Measurements from ENCODE around the gene SMAP2.
A peak's percentile ranks its signal among the peaks of the same experiment; 100 is the strongest.
"Not testable (repeated sequence)": the region's sequence is repeated elsewhere in the genome, so short reads cannot be mapped to it uniquely, and the experiment has no call there.

Gene SMAP2

DNA sequence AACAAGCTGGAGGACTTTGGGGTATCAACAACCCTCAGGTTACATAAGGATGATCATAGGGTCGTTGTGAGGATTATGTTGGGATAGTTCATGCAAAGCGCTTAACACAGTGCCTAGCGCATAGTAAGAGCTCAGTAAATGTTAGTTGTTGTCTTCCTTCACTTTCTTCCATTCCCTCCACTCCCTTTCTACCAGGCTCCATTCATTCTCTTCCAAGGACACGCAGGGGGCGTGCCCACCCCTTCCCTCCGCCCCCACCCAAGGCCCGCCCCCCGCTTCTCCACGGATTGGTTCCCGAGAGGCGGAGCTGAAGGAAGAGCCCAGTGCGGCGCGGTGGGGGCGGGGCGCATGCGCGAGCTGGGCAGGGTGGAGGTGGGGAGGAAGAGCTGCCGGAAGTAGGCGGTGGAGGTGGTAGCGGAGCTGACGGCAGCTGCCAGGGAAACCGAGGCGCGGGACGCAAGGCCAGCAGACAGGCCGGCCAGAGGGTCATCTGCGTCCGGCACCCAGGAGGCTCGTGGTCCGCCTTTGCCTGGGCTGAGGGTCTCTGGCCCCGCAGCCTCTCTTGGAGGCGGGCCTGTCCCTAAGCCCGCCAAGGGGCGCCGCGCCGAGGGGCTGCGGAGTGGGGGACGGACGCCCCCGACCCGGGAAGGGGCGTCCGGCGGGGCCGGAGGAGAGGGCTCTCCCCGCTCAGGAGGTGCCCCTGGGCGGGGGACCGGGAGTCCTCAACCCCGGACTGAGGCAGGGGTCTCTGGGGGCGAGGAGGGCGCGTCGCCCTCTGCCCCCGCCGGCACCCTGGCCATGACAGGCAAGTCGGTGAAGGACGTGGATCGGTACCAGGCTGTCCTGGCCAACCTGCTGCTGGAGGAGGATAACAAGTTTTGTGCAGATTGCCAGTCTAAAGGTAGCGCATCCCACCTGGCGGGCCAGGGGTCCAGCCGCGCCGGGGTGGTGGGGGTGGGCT, at the start of gene SMAP2:
SMAP2 (plus strand) TSS at position 405 of the 961 bp plus-strand sequence; CDS start at position 799, 394 bp downstream.
- peak; percentile 91 for DNase-seq

DNA sequence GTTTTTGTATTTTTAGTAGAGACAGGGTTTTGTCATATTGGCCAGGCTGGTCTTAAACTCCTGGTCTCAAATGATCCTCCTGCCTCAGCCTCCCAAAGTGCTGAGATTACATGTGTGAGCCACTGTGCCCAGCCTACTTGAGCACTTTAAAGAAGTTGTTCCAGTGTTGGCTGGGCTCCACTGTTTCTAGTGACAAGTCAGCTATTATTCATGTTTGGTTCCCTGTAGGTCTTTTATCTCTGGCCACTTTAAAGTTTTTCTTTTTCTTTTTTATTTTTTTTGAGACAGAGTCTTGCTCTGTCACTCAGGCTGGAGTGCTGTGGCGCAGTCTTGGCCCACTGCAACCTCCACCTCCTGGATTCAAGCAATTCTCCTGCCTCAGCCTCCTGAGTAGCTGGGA, 42.1 kb upstream of the SMAP2 start:
- DNase-seq, result not testable (repeated sequence)

DNA sequence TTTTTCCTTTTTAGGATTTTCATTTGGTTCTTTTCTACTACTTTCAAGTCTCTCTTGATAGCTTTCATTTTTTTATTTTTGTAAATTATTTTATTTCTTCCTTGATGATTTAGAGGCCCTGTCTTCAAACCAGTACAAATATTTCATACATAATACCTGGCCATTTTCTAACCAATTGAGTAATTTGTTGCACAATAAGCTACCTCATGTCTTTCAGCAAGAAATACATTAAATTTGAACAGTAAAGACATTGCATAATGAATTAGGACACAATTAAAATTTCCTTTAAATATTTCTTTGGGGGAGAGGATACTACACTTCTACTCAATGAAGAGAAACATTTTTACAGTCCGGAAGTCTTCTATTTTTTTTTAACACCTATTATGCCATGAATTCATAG, 40.8 kb upstream of the SMAP2 start:
- DNase-seq, result no peak

- no peak for DNase-seq
Observed at GRCh38 chr1:40337443-40337842, 36.1 kb upstream of the SMAP2 start.

DNA sequence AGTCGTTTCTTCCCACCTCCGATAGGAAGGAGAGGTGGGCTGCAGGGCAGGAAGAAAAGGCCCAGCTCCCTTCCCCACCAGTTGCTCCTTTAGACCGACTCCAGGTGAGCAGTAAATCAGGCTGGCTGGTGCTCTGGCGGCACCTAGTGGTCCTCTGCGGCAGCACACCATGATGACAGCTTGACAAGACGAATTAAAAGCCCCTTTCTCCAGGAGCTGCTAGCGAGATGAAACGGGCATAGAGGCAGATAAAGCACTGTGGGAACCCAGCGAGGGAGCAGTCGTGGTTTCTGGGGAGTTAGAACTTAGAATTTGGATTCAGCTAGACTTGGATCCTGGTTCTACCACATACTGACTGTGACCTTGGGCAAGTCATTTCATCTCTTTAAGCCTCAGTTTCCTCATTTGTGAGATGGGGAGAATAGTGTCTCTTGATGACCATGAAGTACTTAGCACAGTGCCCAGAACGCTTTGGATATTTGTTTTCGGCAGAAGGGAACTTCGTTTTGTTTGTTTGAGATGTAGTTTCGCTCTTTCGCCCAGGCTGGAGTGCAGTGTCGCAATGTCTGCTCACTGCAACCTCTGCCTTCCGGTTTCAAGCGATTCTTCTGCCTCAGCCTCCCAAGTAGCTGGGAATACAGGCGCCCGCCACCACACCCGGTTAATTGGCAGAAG, 34.6 kb upstream of the SMAP2 start:
- DNase-seq, result peak; percentile 90

- no peak for DNase-seq
Observed at GRCh38 chr1:40339420-40340323, 33.9 kb upstream of the SMAP2 start.

DNA sequence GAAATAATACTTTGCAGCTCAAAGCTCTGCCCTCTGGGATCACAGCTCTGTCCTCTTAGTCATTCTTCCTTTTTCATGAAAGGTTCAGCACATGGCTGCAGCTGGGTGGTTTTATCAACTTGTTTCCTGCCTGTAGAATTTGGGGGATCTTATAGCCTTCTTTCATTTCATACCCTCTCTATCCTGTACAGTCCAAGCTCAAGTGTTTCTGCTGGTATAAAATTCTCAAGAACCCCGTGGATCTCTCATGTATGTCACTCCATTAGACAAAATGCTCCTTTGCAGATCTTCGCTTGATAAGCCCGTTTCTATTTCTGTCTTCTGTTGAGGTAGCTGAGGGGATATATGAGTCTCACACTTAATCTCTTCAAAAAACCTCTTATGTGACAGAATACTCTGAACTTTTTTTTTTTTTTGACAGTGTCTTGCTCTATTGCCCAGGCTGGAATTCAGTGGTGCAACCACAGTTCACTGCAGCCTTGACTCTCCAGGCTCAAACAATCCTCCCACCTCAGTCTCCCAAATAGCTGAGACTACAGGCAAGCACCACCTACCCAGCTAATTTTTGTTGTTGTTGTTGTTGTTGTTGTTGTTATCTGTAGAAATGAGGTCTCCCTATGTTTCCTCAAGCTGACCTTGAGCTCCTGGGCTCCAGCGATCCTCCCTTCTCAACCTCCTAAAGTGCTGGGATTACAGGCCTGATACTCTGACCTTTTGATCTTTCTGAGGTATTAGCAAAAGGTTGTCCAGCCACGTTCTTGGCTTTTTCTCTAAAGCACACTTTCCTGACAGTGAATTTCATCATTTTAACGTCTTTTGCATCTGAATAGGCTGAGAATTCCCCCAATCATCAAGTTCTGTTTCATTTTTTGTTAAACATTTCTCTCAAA, 31.8 kb upstream of the SMAP2 start:
- no peak for DNase-seq

DNA sequence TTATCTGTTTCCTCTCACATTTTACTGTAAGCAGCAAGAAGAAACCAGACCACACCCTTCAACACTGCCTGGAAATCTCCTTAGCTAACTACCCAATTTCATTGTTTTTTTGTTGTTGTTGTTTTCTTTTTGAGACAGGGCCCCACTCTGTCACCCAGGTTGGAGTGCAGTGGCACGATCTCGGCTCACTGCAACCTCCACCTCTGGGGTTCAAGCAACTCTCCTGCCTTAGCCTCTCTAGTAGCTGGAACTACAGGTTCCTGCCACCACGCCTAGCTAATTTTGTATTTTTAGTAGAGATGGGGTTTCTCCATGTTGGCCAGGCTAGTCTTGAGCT, 31.2 kb upstream of the SMAP2 start:
- DNase-seq, result not testable (repeated sequence)

- peak; percentile 47 for DNase-seq
Observed at GRCh38 chr1:40344597-40344996, 28.9 kb upstream of the SMAP2 start.

DNA sequence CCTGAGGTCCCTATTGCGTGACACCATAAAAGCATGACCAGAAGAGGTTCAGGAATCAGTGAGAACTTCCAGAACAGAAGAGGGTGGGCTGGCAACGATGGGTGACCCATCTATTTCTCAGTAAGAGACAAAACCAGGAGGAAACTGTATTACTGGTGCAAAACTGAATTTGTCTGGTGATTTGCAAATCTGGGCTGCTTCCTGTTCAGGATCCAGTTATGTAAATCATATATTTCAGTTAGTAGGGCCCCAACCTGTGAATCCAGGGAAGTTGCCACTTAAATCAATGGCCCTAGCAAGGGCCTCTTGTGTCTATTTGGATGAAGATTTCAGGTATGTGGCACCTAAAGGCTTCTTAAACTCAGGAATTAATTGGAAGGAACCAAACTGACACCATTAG, 23.1 kb upstream of the SMAP2 start:
- DNase-seq, result no peak

DNA sequence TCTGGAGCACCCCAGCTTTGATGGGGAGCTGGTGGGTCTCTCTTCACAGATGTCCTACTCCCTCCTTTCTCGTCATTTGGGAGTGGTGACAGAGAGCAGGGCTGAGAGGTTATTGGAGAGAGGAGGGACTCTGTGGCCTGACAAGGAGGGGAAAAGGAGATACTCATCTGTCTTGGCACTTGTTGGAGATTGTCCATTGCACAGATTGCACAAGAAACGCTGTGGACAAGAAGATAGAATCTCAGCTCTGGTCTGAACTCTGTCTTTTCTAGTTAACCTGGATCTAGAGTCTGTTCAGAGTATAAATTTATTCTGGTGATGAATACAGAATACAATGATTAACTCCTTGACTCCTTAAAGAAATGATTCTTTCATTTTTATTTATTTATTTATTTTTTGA, 22.4 kb upstream of the SMAP2 start:
- no peak for DNase-seq

DNA sequence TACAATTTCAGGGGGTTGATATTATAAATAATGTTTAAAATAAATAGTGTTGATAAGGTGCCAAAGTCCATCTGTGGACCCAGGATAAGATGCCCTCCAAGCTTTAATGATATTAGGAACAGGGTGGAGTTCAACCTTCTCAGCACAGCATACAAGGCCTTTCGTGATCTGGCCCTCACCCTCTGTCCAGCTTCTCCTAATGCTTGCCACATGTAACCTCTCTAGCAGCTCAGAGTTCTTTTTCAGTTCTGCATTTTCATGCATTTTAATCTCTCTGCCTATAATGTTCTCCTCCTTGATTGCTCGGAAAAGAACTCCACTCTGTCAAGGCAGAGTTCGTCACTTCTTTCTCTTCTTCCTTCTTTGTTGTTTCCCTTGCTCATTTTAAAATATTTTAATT, 21.4 kb upstream of the SMAP2 start:
- no peak for DNase-seq

GRCh38 chr1:40353082-40353481, 20.4 kb upstream of the SMAP2 start:
- no peak for DNase-seq

GRCh38 chr1:40357625-40358024, 15.9 kb upstream of the SMAP2 start:
- DNase-seq, result no peak

GRCh38 chr1:40360631-40361030, 12.9 kb upstream of the SMAP2 start:
- no peak for DNase-seq

DNA sequence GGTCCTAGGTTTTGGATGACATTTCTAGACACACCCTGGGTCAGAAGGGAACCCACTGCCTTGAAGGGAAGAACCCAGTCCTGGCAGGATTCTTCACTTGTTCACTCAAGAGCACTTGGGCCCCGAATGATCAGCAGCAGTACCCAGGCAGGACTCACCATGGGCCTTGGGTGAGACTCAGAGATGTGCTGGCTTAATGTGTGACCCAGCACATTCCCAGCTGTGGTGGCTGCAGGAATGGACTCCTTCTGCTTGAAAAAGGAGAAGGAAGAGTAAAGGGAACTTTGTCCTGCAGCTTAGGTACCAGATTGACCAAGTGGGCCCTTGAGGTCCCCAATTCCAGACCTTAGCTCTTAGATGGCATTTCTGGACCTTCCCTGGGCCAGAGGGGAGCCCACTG, 12.3 kb upstream of the SMAP2 start:
- DNase-seq, result no peak

DNA sequence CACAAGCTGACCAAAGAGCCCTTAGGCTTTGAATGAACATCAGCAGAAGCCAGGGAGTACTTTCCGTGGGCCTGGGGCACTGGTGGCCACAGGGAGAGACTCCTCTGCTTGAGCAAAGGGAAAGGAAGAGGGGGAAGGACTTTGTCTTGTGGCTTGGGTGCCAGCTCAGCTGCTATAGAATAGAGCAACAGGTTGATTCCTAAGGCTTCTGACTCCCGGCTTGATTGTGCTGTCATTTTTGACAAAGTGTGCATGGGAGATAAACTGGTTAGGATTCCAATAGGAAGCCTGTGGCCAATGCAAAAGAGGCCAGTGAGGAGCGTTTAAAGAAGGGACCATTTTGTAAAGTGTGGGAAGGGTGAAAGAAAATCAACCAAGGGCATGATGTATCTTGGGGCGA, 11.9 kb upstream of the SMAP2 start:
- no peak for DNase-seq

DNA sequence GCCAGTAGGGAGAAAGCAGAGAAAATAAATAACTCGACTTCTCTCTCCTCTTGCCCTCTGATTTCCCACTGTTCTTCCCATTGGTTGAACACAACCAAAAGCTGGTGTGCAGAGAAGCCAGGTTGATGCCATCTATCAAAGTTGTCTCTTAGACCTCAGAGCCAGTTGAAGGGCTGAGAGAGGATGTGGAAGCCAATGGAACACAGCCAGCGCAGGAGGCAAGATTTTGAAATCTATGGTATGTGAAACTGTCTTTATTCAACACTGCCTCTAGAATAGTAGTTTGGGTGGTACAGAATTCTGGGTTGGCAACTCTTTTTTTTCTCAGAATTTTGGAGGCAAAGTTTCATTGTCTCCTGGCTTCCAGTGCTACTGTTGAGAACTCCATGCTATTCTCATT, 11.3 kb upstream of the SMAP2 start:
- DNase-seq, result no peak

GRCh38 chr1:40362699-40363098, 10.8 kb upstream of the SMAP2 start:
- DNase-seq, result no peak

- DNase-seq, result no peak
Observed at GRCh38 chr1:40363721-40364120, 9.8 kb upstream of the SMAP2 start.

DNA sequence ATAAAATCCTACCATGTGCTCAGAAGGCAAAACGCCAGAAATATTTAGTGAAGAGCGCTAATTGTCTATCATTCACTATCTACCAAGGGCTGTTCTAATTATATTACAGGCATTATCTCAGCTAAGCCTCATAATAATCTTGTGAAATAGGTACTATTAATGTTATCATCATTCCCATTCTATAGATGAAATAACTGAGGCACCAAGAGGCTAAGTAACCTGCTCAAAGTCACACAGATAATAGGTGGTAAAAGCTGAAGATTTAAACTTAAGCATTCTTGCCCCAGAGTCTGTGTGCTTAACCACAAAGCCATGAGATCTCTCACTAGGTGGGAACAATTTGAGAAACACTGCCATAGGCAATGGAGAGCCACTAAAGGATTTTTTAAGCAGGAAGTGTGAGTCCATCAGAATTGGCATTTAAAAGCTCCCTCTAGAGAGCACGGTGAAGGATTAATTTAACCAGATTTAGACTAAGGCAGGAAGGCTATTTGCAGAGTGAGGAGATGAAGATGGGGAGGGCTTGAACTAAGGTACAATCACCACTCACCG, 1.7 kb upstream of the SMAP2 start:
- DNase-seq, result no peak
